ENCODE measurements around the gene B4GALNT1.
"Not testable (repeated sequence)": the region's sequence is repeated elsewhere in the genome, so short reads cannot be mapped to it uniquely, and the experiment has no call there.

Gene B4GALNT1

DNA sequence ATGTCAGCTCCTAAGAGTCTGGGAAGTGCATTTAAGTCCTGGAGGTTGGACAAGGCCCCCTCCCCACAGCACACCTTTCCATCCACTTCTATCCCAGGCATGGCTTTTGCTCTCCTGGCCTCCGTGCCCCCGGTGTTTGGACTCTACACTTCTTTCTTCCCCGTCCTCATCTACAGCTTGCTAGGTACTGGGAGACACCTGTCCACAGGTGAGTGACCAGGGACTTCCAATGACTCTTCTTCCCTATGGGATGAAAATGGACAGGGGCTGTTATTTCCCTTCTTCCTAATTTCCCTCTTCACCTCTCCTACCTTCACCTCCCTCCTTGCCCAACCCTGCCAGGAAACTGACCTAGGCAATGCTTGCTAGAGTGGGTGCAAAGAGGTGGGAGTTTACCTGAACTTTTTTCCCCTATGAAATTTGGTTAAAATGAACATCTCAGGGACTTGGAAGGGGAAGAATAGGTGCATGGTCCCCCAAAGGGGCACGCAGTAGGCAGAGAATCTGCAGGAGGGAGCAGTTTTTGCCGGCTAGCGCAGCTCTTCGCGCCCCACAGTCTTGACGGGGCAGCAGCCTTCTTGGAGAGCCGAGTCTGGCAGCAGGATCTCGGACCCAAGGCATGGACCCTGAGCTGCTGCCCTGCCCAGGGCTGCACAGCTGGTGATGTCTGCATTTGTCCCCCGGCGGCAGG is 12.6 kb downstream of the B4GALNT1 start:
- no peak for DNase-seq

DNA sequence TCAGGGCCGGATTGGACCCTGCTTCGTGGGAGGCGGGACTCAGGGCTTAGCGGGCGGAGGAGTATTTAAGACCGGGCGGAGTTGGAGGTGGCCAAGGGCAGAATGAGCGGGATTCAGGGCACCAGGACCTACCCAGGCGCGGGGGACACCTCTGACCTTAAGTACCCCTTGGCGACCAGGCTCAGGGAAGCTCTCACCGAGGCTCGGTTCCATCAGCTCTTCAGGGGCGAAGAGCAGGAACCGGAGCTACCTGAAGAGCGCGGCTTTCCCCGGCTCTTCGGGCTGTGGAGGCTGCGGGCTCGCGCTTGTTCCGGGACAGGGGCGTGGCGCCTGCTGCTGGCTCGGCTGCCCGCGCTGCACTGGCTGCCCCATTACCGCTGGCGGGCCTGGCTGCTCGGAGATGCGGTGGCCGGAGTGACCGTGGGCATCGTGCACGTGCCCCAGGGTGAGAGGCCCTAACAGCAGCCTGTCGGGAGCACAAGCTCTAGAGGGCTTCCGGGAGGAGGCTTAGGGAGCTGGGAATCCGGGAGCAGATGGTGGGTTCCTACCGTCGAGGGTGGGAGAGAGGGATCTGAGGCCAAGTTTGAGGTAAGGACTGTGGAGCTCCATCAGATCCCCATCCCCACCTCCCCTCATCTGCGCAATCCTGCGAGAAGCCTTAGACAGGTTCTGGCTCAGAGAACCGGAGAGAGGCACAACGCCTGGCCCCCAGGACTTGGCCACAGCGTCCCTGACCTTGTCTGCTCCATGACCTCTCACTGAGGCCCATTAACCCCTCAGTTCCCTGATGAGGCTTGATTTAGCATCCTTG is 13.4 kb downstream of the B4GALNT1 start:
- DNase-seq: peak; percentile 47

DNA sequence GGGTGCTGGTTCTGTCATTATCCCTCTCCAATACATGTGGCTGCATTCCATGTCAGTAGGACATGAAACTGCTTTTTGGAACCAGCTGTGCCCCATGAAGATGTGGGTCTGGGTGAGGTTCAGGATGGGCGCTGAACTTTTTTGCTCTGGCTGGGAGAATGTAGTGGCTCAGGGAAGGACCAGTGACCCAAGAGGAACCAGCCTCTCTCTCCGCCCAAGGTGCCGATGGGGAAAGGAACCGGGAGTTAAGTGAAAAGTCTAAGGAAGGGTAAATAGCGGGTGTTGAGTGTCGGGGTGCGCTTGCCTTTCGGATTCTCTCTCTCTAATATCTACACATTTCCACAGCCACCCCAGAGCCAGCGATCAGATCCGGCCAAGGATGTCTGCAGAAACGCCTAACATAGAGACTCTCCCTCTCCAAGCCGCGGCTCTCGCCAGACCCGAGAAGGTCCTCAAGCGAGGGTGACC is 14.0 kb downstream of the B4GALNT1 start:
- DNase-seq: no peak

DNA sequence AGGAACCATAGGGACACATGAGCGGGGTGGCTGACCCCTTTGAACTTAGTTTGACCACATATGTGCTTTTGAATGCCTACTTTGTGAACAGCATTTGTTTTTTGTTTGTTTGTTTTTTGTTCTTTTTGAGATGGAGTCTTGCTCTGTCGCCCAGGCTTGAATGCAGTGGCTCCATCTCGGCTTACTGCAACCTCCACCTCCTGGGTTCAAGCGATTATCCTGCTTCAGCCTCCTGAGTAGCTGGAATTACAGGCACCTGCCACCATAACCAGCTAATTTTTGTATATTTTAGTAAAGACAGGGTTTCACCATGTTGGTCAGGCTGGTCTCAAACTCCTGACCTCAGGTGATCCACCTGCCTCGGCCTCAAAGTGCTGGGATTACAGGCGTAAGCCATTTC is 14.6 kb downstream of the B4GALNT1 start:
- DNase-seq: not testable (repeated sequence)

DNA sequence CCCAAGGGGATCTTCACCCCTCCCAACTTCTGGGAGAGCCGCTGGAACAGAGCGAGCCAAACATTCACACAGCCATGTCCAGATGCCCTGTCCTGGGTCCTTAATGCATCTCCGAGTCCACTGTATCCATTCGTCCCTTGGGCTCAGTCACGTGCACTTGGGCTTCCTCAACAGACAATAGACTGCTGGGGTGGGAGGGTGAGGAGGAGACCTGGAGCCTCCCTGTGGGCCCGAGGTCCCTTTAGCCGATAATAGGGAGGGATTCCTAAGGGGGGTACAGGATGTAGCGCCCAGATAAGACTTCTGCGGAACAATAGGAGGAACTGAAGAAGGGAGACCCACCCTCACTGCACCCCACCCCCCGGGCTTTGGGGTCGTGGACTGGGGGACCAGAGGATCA is 15.1 kb downstream of the B4GALNT1 start:
- no peak for DNase-seq

DNA sequence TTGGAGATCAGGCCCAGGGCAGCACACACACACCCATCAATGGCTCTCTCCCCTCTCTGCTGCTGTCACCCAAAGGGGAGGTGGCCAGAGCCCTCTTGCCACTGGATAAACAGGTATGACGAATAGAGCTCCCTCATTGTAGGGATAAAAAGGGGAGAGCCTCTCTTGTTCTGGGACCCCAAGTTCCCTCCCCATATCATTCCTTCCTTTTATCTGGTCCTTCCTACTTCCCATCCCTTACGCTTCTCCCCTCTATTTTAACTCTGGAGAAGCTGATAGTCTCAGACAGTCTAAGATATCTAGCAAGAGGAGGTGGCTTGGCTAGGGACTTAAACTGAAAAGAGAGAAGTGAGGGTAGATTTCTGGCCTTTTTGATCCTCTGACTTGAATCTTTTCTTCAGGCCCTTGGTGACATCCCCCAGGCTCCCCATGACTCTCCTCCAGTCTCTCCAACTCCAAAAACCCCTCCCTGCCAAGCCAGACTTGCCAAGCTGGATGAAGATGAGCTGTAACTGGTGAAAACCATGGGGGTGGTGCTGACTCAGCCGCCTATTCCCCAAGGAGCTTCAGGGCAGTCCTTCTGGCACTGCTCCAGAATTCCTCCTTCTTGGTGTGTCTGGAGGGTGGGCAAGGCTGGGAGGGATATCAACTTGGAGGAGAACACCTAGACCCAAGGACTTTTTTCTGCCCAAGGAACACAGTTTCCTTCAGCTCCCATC is 16.5 kb downstream of the B4GALNT1 start:
- DNase-seq: no peak

DNA sequence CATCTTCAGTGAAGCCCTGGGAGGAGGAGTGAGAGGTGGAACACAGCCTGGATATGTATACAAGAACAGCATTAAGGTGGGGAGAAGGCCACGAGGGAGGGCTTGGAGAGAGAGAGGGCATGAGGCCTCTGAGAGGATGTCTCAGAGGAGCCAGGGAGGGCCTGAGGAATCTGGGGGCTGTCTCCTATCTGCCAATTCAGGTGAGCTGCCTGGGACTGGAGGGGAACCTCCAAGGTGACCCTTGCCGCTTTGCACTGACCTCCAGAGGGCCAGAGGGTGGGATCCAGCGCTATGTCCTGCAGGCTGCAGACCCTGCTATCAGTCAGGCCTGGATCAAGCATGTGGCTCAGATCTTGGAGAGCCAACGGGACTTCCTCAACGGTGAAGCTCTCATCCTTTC is 17.4 kb downstream of the B4GALNT1 start:
- no peak for DNase-seq

DNA sequence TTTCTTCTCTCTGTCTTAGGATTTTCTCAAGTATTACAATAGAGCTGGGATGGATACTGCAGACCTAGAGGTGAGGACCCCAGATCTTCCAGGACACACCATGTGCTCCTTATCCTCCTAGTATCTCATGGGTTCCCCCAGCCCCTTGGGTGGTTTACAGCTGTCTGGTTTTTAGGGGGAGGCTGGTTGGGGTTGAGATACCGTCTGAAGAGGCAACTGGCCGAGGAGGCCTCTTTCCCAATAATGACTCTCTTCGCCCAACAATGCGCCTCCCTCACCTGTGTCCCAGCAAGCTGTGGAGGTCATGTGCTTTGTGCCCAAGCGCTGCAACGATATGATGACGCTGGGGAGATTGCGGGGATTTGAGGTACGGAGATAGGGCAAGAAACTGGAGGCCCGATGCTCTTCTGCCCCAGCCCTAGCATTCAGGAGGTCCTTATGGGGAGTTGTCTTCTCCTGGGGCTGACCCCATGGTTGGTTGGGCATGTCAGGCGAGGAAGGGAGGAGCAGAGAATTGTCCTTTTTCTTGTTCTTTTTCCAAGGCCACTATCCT is 18.0 kb downstream of the B4GALNT1 start:
- no peak for DNase-seq

DNA sequence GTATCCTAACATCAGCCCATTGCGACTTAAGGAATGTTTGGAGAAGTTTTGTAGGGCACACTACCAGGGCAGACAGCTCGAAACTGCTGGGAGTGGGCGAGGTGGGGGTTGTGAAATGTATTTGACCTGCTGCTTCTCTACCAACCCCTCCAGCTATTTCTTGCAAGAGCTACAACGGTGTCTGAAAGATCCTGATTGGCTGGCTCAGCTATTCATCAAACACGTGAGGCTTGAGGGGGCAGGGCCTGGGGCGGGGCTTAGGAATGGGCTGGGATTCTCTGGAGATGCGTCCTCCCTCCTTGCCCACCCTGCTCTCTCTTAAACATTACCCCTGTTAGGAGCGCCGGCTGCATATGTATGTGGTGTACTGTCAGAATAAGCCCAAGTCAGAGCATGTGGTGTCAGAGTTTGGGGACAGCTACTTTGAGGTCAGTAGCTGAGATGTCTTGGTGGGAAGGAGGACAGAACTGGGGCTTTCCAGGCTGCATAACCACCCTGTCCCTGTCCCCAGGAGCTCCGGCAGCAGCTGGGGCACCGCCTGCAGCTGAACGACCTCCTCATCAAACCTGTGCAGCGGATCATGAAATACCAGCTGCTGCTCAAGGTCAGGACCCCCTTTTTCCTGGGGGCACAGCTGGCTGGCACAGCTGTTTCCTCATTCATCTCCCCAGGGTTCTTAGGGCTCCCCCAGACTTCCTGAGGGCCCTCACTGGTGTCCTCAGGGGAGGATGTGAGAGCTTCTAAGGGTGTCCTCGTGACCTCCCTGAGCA is 18.6 kb downstream of the B4GALNT1 start:
- peak; percentile 43 for DNase-seq

DNA sequence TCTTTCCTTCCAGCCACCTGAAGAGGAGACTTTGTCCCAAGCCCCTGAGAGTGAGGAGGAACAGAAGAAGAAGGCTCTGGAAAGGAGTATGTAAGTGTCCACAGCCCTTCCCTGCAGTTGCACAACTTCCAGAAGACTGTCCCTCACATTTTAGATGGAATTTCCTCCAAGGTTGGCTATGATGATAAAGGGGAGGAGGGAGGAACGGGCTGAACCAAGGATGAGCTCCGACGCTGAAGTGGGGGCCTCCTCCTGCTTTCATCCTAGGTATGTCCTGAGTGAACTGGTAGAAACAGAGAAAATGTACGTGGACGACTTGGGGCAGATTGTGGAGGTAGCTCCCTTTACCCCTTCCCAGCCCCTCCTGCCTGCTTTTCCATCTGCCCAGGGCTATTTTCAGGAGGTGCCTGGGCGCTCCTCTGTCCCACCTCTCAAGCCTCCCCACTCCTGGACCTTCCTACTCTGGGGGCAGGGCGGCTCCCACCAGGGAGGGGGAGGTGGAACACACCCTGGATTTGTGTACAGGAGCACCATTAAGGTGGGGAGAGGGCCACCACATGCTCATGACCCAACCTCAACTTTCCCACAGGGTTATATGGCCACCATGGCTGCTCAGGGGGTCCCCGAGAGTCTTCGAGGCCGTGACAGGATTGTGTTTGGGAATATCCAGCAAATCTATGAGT is 19.4 kb downstream of the B4GALNT1 start:
- no peak for DNase-seq

DNA sequence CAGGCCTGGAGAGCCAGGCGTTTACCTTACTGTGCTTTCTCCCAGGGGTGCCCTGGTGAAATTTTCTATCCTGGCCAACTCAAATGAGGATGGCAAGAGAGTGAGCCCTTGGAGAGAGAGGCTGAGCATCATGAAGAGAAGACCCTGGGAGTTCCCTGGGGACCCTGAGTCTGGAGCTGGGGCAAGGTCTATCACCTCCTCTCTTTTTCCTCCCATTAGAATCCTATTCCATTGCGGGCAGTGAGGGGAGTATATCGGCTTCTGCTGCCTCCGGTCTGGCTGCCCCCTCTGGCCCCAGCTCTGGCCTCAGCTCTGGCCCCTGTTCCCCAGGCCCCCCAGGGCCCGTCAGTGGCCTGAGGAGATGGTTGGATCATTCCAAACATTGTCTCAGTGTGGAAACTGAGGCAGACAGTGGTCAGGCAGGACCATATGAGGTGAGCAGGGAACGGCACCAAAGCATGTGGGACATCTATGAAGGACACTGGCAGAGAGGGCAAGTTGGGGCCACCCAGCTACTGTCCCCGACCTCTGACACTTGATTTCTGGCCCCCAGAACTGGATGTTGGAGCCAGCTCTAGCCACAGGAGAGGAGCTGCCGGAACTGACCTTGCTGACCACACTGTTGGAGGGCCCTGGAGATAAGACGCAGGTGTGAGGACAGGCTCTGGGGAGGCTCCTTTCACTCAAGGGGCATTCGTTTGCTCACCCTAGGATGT is 20.1 kb downstream of the B4GALNT1 start:
- DNase-seq: no peak

DNA sequence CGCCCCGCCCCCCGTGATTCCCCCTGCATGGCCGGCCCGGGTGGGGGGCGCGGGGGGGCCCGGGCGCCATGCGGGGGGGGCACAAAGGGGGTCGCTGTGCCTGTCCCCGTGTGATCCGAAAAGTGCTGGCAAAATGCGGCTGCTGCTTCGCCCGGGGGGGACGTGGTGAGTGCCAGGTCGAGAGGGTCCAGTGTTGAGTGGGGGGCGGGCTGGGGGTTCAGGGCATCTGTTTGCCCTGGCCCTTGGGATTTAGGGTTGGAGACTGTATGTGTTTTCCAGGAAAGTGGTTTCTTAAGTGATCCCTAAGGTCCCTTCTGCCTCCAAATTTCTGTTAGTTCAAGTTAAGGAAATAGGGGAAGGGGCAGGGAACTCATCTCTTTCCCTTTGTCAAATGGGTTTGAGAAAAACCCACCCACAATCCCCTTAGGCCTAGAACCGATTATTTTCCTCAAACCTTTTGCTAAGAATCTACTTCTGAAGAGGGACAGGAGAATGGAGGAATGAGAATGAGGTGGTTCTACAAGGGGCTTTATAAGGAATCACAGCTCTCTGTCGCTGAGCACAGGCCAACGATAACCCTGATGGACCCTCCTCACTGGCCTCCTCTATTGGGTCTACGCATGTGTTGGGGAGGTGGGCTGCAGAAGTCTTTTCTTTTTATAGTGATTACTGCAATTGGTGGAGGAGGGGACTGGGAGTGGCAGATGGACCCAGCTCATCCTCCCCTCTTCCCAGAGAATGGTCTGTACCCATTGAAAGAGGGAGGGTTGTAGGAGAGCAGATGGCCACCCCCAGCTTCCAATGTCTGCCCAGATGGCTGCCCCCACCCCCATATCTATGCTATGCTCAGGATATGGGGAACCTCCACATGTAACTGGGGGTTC is 20.9 kb downstream of the B4GALNT1 start:
- DNase-seq: no peak

DNA sequence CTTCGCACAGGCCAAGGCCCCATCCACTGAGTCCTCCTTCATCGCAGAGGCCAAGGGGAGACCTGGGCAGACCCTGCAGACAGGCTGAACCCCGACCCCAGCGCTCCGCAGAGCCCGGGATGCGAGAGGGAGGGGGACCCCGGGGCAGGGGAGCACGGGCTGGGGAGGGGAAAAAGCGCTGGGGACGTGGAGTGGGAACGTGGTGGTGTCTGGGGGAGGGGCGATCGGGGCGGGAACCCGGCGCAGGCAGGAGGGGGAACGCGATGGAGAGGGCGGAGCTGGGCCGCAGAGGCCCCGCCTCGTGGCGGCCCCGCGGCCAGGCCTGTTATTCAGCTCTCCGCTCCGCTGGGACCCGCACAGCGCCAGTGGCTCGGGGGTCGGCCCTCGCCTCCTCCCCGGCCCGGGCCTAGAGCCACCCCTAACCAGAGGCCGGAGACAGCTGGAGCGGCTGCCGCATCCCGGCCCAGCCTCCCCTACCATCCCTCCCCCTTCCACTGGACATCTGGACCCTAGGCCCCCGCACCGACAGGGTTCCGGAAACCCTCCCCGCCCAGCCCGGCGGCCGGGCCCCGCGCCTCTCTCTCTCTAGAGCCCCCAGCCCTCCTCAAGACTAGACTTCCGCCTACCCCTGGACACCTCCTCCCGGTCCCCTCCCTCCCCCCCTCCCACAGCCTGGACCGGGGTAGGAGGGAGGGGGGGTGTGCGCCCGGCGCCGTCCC is 21.7 kb downstream of the B4GALNT1 start, which contains the start of gene ARHGEF25:
Gene ARHGEF25, plus strand, starts transcription at position 328 of the 719 bp plus-strand sequence. CDS start 460 bp downstream, outside the sequence.
- peak; percentile 50 for DNase-seq

DNA sequence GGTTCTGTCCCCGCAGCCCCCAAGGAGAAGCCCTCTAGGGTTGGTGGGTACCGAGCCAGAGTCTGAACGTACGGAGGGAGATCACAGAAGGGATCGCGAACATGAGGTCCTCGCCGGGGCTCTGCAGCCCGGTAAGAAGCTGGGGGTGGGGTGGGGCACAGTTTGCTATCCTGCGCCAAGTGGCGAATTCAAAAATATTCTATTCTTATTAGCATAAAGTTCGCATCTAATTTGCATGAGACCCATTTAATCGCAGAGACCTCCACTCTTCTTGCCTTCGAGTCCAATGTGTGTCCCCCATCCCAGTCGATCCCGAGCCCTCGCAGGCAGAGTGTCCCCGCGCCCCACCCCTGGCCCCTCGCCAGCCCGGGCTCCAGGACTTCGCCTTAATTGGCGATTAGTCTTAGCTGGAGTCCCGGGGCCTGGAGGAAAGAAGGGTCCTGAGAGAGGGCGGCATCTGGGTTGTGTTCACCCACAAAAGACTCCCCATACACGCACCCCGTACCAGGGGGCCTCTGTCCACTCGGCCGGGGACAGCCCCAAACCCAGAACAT is 22.4 kb downstream of the B4GALNT1 start:
- DNase-seq: peak; percentile 51

DNA sequence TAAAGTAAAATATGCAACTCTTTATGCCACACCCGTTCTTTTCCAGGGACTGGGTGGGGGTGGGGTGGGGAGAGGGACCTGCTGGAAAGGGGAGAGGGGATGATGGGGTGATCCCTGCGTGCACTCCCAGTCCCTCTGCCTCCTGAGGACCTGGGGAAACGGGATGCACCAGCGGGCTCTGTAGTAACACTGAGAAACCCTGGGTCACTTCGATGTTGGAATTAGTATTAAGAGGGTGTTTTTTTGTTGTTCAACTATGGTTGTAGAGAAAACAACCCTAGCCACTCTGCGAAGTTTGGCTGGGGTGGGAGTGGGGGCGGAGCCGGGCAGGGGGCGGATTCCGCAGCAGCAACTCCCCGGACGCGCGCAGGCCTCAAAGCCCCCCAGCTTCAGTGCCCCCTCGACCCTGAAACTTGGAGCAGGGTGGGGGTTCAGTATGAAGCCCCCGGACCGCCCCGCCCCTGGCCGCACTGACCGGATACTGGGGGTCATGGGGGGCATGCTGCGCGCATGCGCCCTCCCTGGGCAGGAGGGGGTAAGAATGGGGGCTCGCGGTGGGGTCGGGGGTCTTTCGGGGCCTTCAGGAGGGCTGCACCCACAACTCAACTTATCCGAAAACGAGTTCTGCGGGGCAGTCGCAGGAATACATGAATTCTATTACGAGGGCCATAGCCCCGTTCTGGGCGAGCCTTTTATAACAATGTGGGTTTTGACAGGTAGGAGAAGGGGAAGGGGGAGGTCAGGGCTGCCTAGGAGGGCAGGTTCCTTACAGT is 23.0 kb downstream of the B4GALNT1 start:
- DNase-seq: no peak

DNA sequence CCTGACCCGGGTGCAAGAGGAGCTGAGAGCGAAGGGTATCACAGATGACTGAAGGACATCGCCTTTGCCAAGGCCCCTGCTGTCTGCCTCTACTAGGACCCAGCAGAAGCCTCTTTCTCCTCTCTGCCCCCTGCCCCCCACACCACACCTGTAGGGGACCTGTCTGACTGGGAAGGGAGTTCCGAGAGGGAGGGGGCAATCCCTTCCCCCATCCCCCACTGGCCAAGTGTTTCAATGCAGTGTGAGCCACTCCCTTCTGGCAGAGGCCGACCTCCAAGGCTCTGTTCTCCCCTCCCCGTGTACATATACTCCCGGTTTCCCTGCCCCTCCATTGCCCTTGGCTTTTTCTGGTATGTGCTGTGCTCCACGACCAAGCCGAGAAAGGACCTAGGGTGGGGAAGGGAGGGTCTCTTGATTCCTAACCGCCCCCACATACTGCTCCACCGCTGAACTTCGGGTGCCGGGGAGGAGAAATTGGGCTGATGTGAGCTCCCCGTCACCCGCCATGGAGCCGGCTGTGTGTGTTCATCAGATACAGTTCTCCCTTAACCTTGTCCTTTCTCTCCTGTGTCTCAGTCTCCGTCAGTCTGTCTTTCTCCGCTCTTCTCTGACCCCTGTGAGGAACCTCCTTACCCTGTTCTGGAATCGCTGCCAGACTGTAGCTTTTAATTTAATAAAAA is 23.8 kb downstream of the B4GALNT1 start:
- DNase-seq: no peak

DNA sequence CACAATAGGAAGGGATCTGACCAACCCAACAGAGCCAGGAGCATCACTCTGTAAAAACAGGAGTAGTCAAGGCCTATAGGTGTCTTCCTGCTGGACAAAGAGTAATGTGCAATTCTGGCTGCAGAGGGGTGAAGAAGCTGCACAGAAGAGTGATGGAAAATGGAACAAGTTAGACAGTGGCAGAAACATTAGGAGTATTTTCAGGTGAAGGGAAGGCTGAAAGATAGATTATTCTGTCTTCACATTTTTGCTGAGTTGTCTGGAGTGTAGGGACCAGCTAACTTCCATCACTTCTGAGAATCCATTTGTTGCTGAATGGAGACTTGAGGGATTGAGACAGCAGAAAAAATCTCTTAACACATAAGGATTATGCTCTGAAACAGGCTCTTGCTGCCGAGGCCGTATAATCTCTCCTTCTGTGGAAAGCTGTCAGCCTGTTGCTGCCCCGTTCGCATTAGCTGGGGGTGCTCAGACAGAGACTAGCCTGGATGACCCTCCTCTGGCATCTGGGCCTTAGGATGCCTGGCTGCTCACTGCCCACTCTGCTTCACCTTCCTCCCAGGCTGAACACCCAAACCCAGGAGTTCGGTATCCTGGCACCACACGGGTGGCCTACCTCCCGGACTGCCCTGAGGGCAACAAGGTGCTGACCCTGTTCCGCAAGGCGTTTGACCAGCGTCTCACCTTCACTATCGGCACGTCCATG is 24.9 kb downstream of the B4GALNT1 start:
- no peak for DNase-seq

Measured in hematopoietic multipotent progenitor cell treated with erythropoietin and hydrocortisone succinate and interleukin-3 and kit ligand, for 4 days (in vitro differentiated cells).